Activated T-cell treated with anti-CD3 and anti-CD28 coated beads for 1 hour (primary cell): ENCODE results near the gene EIF3L.
A peak's percentile ranks its signal among the peaks of the same experiment; 100 is the strongest.

Source experiments
- DNase-seq: peaks from one replicate; pipeline ENCODE4 v3.0.0-alpha.2; 2020; ENCODE audit warnings: low read depth

EIF3L gene

DNA sequence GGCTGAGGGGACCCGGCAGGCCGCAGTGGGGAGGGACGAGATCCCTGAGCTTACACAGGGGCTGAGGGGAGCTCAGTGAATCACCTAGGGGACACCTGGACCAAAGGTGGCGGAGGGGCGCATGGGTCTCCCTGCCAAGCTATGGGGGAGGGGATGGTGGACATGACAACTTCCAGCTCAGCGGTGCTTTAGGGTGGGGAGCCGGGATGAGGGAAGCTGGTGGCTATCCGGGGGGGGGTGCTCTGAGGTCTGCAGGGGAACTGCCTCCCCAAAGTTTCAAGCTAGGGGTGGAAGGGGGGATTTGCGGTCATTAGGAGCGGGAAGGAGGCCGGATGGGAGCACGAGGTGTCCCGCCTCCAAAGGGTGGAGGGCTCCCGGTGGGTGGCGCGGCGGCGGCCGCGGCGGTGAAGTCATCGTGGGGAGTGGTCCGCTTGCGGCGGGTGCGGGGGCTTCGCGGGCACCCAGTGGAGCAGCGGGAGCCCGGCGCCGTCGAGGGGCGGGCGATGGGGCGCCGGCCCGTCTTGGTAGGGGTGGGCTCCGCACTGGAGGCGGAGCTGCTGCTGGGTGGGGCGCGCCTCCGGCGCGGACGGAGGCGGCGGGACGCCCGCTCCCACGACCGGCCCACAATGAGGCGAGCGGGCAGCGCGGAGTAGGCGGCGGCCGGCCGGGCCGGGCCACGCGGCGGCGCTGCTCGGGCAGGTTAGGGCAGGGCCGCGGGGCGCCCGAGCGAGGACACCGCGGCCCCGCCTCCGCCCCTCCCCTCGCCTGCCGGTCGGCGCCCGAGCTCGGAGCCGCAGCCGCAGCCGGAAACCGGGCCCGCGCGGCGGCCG, 56.5 kb downstream of the EIF3L start, which contains the start of gene MICALL1:
MICALL1 (plus strand) TSS at position 764 of the 830 bp plus-strand sequence. CDS start 126 bp downstream, outside the sequence.
- peak; percentile 49 for DNase-seq

- DNase-seq: peak; percentile 37
These were observed 57.3 kb downstream of the EIF3L start for GRCh38 chr22:37906364-37907008.

GRCh38 chr22:37907036-37907954, 58.1 kb downstream of the EIF3L start:
- DNase-seq: no peak

DNA sequence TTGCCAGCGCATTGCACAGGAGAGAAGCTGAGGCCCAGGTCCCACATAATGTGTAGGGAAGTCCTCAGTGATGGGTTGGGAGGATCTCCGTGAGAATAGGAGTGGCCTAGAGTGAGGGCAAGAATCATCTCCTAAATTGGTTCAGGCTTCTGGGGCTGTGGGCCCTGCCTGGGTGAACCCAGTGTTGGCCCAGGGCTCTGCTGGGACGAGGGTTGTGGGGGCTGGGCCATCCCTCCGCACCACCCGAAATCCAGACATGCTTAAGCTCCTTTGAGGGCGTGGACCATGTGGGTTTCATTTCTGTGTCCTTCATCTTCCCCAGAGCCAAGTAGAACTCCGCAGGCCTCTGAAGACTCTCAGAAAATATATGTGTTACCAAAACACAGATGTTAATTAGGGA, 60.5 kb downstream of the EIF3L start:
- no peak for DNase-seq

GRCh38 chr22:37910890-37911672, 61.9 kb downstream of the EIF3L start:
- no peak for DNase-seq

DNA sequence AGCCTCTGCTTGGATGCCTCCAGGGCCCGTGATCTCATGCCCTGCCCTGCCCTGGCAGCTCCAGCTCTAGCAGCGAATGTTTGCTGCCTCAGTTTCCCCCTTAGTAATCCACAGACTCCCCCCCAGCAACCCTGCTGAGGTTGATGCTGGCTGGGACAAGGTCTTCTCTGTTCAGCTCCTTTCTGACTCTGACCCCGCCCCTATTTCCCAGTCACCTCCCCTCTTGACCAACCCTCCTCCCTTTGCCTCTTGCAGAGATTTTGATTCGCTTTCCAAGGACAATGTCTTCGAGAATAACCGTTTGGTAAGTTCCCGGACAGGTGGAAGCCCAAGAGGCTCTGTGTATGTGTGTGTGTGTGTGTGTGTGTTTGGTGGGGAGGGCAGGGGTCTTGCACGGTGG, 62.5 kb downstream of the EIF3L start:
- no peak for DNase-seq

DNA sequence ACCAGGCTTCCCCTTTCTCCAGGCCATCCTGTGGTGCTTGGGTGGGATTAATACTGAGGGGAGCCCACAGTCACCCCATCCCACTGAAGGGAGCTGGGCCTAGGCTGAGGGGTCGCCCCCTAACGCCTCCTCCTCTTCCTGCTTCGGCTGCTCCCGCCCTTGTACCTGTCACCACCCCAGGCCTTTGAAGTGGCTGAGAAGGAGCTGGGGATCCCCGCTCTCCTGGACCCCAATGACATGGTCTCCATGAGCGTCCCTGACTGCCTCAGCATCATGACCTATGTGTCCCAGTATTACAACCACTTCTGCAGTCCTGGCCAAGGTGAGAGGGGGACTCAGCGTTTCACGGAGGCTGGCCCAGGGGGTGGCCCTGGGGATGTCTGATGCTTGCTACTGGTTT, 63.0 kb downstream of the EIF3L start:
- DNase-seq: no peak

GRCh38 chr22:37913233-37913721, 64.1 kb downstream of the EIF3L start:
- no peak for DNase-seq

DNA sequence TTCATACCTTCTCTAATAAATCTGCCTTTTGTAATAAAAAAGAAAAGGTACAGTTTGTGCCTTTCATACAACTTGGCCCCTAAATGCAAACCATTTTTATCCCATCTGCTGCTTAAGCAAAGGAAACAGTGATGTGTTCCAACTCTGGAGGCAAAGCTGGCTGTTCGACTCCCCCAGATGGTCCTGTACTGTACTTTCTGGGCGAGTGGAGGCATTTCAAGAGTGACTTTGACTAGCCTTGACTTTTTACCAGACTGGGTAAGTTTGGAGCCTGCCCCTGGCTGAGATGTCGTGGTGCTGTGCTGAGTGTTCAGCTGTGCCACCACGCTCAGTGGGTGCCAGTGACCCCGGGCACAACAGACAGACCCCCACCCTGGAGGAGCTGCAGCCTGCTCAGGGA, 67.1 kb downstream of the EIF3L start:
- DNase-seq: no peak

DNA sequence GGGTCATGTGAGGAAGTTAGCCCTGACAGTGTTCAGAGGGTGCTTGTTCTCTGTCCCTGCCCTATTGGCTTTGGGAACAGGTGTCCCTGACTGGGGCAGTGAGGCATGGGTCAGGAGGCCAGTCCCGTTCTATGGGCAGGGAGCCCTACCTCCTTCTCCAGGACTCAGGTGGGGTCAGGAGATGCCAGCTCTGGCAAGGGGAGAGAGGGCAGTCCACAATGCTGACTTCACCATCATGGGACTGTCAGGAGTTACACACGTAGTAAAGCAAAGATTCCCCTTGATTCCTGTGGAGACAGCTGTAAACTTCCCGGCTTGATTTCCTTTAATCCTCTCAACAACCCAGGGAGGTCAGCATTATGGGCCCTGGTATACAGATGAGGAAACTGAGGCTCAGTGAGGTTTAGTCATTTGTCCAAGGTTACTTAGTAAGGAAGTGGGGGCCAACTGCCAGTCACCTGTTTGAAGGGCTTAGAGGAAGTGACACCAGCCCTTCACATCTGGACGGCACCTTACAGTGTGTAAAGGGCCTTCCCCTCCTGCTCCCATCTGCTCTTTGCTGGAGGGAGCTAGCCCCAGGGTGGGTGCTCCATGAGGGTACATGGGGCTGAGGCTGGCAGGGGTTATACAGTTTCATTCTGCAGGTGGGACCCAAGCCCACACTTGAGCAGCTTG, 68.8 kb downstream of the EIF3L start:
- DNase-seq: no peak

DNA sequence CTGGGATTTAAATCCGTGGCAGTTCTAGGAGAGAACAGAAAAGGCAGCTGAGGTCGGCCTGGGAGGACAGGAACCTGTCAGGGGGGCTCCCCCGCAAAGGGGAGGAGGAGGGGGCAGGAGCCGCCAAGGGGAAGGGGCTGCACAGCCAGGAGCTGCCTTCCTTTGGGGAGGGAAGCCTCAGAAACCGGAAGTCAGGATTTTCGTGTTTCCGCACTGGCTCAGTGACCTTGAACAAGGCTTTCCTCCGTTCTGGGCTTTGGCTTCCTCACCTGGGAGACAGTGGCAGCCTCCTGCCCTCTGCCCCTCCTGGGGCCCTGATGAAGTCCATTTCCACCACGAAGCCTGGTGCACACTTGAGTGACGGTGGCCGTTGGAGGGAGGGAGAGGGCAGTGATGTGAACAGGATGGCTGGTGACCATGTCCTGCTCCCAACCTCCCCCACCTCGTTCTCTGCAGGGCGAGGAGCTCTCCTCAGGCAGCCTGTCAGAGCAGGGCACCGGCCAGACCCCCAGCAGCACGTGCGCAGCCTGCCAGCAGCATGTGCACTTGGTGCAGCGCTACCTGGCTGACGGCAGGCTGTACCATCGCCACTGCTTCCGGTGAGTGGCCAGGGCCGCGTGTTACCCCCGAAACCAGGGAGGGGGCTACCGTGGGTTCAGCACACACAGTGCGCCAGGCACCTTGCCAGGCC, 69.5 kb downstream of the EIF3L start:
- DNase-seq: no peak

- no peak for DNase-seq
These were observed 70.9 kb downstream of the EIF3L start for GRCh38 chr22:37920126-37920525.

DNA sequence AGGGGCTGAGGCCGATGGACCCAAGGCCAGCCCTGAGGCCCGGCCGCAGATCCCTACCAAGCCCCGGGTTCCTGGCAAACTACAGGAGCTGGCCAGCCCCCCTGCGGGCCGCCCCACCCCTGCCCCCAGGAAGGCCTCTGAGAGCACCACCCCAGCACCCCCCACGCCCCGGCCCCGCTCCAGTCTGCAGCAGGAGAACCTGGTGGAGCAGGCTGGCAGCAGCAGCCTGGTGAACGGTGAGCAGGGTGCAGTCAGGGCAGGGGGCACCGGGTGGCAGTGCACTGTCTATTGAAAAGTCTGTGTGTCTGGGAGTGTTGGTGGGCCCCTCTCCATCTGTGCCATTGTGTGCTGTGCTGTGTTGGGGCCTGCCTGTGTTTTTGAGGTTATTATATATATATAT, 73.0 kb downstream of the EIF3L start:
- DNase-seq: no peak

- no peak for DNase-seq
These were observed 74.7 kb downstream of the EIF3L start for GRCh38 chr22:37923927-37924326.

DNA sequence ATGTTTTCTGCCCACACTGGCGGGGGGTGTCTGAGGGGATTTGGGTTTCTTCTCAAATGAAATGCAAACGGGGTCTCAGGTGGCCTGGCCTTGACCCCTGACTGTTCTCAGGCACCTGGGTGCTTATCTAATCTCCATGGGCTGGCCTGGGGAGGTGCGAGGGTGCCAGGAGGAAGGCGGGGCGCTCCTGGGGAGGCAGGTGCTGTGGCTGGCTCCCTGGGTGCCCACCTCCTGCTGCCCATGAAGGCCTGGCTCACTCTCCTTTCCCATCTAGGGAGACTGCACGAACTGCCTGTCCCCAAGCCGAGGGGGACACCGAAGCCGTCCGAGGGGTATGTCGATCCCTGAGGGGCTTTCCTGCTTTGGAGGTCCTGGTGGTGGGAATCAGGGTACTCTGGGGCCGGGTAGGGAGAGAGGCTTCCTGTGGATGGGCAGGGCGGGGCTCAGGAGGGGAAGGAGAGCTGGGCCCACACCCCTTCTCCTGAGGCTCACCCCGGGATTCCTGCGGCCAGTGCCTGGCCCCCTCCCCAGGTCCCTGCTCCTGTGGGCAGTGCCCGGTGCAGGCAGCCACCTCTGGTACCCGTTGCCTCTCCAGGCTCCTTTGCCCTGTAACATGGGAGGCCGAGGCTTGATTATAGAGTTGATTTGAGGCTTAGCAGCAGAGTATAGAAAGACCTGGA, 75.3 kb downstream of the EIF3L start:
- DNase-seq: no peak

DNA sequence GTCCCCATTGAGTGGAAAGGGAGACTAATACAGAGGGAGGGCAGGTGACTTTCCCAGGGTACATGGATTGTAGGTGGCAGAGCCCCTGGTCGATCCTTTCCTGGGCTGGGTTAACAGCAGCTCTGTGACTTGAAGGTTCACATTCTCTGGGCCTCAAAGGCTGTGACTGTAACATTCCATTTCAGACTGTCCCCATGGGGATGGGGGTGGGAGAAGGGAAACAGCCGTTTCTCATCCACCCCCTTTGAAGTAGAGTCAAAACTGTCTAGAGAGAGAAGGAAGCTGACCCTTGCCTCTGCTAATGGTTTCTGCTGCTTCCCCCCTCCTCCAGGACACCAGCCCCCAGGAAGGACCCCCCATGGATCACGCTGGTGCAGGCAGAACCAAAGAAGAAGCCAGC, 76.1 kb downstream of the EIF3L start:
- no peak for DNase-seq

GRCh38 chr22:37925767-37926166, 76.5 kb downstream of the EIF3L start:
- no peak for DNase-seq

- DNase-seq: no peak
These were observed 77.1 kb downstream of the EIF3L start for GRCh38 chr22:37926358-37926757.

- DNase-seq: no peak
These were observed 77.8 kb downstream of the EIF3L start for GRCh38 chr22:37926771-37927636.
